Colon (tissue), 2 donors: ENCODE results near the gene DHFR.
"Not testable (repeated sequence)": the region's sequence is repeated elsewhere in the genome, so short reads cannot be mapped to it uniquely, and the experiment has no call there.

ENCODE experiments used
- FAIRE-seq: peaks from 2 replicates; lab custom pipeline; 2012; peaks lifted over from hg19 to GRCh38; lab: Jason Lieb, UNC
- donor health status: control.
- donor health status: control.

DHFR gene

DNA sequence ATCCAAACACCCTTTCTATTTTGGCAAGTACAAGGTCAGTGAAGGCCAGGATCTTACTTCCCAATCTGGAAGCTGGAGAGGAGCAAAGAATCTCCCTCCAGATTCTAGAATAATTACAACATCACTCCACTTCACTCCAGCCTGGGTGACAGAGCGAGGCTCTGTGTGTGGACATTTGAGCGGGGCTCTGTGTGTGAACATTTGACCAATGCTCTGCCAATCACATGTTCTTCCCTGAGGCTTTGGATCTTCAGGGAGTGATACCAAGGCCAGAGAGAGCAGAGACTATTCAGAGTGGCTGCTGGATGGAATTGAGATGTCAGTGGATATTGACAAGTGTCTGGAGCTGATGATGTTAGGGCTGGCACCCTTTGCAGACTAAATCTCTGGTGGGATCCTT lies 60.0 kb downstream of the DHFR start:
- FAIRE-seq = no peak

DNA sequence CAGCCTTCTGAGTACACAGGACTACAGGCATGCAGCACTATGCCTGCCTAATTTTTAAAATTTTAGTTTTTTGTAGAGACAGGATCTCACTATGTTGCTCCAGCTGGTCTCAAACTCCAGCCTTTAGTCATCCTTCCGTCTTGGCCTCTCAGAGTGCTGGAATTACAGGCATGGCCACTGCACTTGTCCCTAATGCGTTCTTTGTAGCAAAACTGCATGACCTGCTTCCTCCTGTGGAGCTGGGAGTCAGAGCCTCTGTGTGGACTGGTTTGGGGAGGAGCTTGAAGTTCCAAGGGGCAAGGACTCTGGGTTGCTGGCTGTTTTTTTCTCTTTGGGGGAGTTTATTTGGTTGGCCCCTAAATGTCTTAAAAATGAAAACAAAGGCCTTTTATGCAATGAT lies 62.0 kb downstream of the DHFR start:
- no peak for FAIRE-seq

GRCh38 chr5:80592105-80592504 lies 62.7 kb downstream of the DHFR start:
- no peak for FAIRE-seq

DNA sequence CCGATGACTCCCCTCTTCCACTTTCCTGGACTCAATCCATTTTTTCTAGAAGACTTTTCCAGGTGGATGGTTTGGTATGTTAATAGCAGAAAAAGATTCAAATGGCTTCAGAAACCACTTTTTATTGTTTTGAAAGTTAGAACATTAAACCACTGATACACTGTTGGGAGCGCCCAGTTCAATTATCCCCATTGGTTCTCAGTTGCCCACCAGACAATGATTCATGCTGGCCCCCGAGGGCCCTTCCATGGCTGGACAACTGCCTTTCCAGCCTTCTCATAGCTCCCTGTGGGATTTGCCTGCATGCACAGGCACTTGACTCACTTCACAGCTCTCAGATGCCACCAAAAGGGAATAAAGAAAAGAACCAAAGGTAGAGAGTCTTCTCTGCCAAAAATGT lies 63.4 kb downstream of the DHFR start:
- FAIRE-seq = no peak

- FAIRE-seq = no peak
These were observed 64.0 kb downstream of the DHFR start for GRCh38 chr5:80590766-80591165.

GRCh38 chr5:80588858-80589540 lies 65.8 kb downstream of the DHFR start:
- no peak for FAIRE-seq

- no peak for FAIRE-seq
These were observed 70.0 kb downstream of the DHFR start for GRCh38 chr5:80584770-80585169.

- FAIRE-seq = not testable (repeated sequence)
These were observed 74.5 kb downstream of the DHFR start for GRCh38 chr5:80580291-80580690.

GRCh38 chr5:80579050-80579449 lies 75.7 kb downstream of the DHFR start:
- FAIRE-seq = no peak

DNA sequence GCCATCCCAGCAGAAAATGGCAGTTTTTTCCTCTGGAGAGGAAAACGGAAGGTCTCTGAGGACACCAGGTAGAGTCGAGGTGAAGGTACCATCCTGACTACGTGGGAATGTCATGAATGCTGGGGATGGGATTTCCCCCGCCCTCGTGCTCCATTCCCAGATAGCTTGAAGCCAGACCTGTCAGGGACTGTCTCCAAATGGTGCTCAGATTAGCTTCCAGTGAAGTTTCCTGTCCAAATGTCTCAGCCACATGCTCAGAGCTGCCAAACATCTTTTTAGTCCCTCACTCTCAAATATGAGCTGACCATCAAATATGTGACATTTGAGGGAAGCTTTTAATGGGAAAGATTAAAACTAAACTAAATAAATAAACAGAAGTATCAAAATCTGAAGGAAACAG lies 77.1 kb downstream of the DHFR start:
- FAIRE-seq = no peak

DNA sequence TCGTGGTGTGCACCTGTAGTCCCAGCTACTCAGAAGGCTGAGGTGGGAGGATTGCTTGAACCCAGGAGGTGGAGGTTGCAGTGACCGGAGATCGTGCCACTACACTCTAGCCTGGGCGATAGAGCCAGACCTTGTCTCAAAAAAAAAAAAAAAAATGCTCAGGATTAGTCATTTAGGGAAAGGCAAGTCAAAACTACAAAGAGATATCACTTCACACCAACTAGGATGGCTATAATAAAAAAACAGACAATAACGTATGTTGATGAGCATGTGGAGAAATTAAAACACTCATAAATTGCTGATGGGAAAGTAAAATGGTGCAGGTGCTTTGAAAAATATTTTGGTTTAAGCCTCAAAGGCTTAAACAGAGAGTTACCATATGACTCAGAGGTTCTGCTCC lies 78.4 kb downstream of the DHFR start:
- no peak for FAIRE-seq
